Heart right ventricle (tissue), 16 donors: ENCODE measurements around the gene IL9R. TPM values are rescaled to one million over a fixed set of nuclear protein-coding genes. Genes with fewer than 3 reads are reported as not detected.
"Not testable (repeated sequence)": the region's sequence is repeated elsewhere in the genome, so short reads cannot be mapped to it uniquely, and the experiment has no call there.

Source experiments
- ATAC-seq, 8 donors: fragments of 200-7000 bp; cut with Tn5 transposase; one replicate each; pipeline ENCODE4 v1.9.1; 2020; ENCODE audit warnings: mild to moderate bottlenecking in 8 of 8, moderate library complexity in 8 of 8, moderate number of reproducible peaks in 1 of 8
- DNase-seq, 2 donors: peaks; one replicate each; pipeline ENCODE4 v3.0.0-alpha.2; 2020
- H3K27ac ChIP-seq, 10 donors: fragments of 200-600 bp; sonication (generic) in 2 of 10; one replicate each; pipeline versions ENCODE4 v1.5.0 to v1.8.0; 2020 to 2022; ENCODE audit warnings: mild to moderate bottlenecking in 3 of 10
- H3K27me3 ChIP-seq, 7 donors: fragments of 200-600 bp; one replicate each; pipeline ENCODE4 v1.8.0; 2021 to 2022; ENCODE audit warnings: mild to moderate bottlenecking in 2 of 7
- H3K36me3 ChIP-seq, 9 donors: fragments of 200-600 bp; sonication (generic) in 1 of 9; one replicate each; pipeline versions ENCODE4 v1.5.0 to v1.8.0; 2020 to 2022; ENCODE audit warnings: mild to moderate bottlenecking in 2 of 9
- H3K4me1 ChIP-seq, 9 donors: fragments of 200-600 bp; sonication (generic) in 1 of 9; one replicate each; pipeline versions ENCODE4 v1.5.0 to v1.8.0; 2020 to 2022; ENCODE audit warnings: mild to moderate bottlenecking in 4 of 9
- H3K4me3 ChIP-seq, 10 donors: fragments of 200-600 bp; sonication (generic) in 2 of 10; one replicate each; pipeline versions ENCODE4 v1.5.0 to v1.8.0; 2020 to 2022; ENCODE audit warnings: mild to moderate bottlenecking in 7 of 10, moderate library complexity in 2 of 10
- H3K9me3 ChIP-seq, 11 donors: fragments of 200-600 bp in 10 of 11; sonication (generic) in 2 of 11; one replicate each; pipeline versions ENCODE4 v1.5.0 to v1.8.0; 2013 to 2022; ENCODE audit warnings: mild to moderate bottlenecking in 2 of 11, control low read depth in 1 of 11, moderate library complexity in 1 of 11
- WGBS, 2 donors: extraction: QIAGEN DNeasy Blood & Tissue Kit; methylation state at CpG; one replicate each; pipeline ENCODE4 v1.1.7; 2013; ENCODE audit warnings: inconsistent platforms in 1 of 2; 5-methylcytosine and 5-hydroxymethylcytosine counted together
- intact Hi-C, 10 donors: fragments of 100-400 bp; cut with DNase I; formaldehyde crosslinking; loops; one replicate each; pipeline versions ENCODE4 v1.11.1 to v1.14.2; 2022
- polyA plus RNA-seq, 2 donors: library from polyadenylated mRNA; stranded (reverse); fragments of 200-250 nt; gene quantifications; one replicate each; pipeline ENCODE4 v1.2.3, GENCODE V29; 2013
- total RNA-seq, 10 donors: library from RNA; stranded (reverse); fragmentation: NEBNext Ultra II Directional in 3 of 10; extraction: Animal tissue kit (Norgen Biotek cat#: 25700) in 3 of 10; gene quantifications; one replicate each; pipeline versions ENCODE4 v1.2.1 to v1.2.4, GENCODE V29; 2021 to 2023
- TF ChIP-seq, protein P1 (sequence below), 9 donors: fragments of 200-600 bp; sonication (generic) in 2 of 9; IDR thresholded peaks; one replicate each; pipeline versions ENCODE4 v1.5.0 to v1.8.0; 2021 to 2022; ENCODE audit warnings: antibody characterized with exemption in 9 of 9, mild to moderate bottlenecking in 5 of 9, moderate library complexity in 1 of 9
- donor health status: Arrhythmogenic right ventricular cardiomyopathy.
- donor health status: ischemic (EF 13 %, LVEDD 7.1; RV severe dilation, severe dysfunction).
- donor health status: healthy with polysubstance abuse.
- donor health status: DM: no; HTN: yes; CAD: no.
- donor health status: DM: no; HTN: no; CAD: no.
- donor health status: ischemic (EF 25% LVEDD 6.9; RV normal size, moderate dysfunction).
- donor health status: ischemic (EF 25% LVEDD 5.7; RV mildly dilated, moderate dysfunction).
- donor health status: healthy.
- donor health status: DM: yes; HTN: yes; CAD: no.
- donor health status: Ischemic cardiomyopathy.
- donor health status: ischemic (EF 35%, LVEDD 5.7; RV mildly dilated, moderate dysfunction).
- donor health status: nonischemic (EF 11% LVEDD 7.7; RV severe dilation, severe dysfunction).
- donor health status: DM: yes; HTN: yes; CAD: no.
- donor health status: PGD.
- donor health status: ischemic (EF 29% LVEDD 5.4; RV normal size, mild dysfunction).
- donor health status: nonischemic (EF 23%, LVEDD 6.1; RV moderate dilation, normal function).

IL9R gene
- total and polyA plus RNA-seq, 12 donors: 0.15 to 0.32 TPM; not detected in 10

DNA sequence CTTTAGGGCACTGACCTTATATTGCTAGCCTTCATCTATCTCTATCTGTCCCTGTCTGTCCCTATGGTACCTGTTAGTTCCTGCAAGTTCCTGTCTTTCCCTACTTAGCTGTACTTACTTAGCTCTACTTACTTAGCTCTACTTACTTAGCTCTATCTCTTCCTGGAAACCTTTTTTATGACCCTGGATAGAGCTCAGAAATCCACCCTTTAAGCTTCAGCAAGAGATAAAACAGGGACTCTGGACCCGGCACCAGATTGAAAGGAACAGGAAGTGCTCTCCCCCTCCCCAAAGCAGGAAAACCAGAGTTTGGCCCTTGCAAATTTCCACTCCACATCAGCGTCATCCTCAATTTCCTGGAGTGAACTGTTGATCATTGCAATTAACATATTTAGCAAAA is 12.3 kb upstream of the IL9R start:
- Histone ChIP-seq H3K4me3 (no peak overlapping the region), H3K4me1 (no peaks in the 10 kb centered on the region), H3K9me3 (peaks cover 0 to 20% (median 6%) of the 10 kb centered on the region in 11 donors), H3K27ac (no peak overlapping the region), H3K27me3 (peaks cover 0 to 3% (median 0%) of the 10 kb centered on the region in 7 donors), H3K36me3 (no peaks in the 10 kb centered on the region)
- intact Hi-C loops: no loop called here
- WGBS, 2 donors: 48 to 50% methylated on average over 2 of the region's 2 CpGs
- no peak for ATAC-seq
- TF ChIP-seq, protein P1, sequence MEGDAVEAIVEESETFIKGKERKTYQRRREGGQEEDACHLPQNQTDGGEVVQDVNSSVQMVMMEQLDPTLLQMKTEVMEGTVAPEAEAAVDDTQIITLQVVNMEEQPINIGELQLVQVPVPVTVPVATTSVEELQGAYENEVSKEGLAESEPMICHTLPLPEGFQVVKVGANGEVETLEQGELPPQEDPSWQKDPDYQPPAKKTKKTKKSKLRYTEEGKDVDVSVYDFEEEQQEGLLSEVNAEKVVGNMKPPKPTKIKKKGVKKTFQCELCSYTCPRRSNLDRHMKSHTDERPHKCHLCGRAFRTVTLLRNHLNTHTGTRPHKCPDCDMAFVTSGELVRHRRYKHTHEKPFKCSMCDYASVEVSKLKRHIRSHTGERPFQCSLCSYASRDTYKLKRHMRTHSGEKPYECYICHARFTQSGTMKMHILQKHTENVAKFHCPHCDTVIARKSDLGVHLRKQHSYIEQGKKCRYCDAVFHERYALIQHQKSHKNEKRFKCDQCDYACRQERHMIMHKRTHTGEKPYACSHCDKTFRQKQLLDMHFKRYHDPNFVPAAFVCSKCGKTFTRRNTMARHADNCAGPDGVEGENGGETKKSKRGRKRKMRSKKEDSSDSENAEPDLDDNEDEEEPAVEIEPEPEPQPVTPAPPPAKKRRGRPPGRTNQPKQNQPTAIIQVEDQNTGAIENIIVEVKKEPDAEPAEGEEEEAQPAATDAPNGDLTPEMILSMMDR (IDR thresholded peaks at IDR 0.05): no peak
- DNase-seq: no peak

DNA sequence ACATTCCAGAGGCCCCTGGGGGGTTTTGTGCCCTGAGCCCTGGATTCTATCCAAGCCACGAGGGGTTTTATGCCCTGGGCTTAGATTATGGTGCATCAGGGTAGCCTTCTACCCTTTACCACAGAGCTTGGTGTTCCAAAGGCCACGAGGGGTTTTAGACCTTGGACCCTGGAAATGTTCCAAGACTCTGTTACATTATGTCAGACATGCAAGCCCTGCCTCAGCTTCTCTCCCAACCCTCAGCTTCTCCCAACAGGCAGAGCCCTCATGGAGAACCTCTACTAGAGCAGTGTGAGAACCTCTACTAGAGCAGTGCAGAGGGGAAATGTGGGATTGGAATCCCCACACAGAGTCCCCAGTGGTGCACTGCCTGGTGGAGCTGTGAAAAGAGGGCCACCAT is 10.5 kb upstream of the IL9R start:
- intact Hi-C loops, H3K36me3 ChIP-seq, H3K27ac ChIP-seq, H3K4me1 ChIP-seq, DNase-seq, H3K27me3 ChIP-seq, ATAC-seq, H3K4me3 ChIP-seq: not testable (repeated sequence)
- peaks cover 0 to 20% (median 6%) of the 10 kb centered on the region in 11 donors for H3K9me3 ChIP-seq
- WGBS, 2 donors: 16 to 23% methylated on average over 2 of the region's 2 CpGs

DNA sequence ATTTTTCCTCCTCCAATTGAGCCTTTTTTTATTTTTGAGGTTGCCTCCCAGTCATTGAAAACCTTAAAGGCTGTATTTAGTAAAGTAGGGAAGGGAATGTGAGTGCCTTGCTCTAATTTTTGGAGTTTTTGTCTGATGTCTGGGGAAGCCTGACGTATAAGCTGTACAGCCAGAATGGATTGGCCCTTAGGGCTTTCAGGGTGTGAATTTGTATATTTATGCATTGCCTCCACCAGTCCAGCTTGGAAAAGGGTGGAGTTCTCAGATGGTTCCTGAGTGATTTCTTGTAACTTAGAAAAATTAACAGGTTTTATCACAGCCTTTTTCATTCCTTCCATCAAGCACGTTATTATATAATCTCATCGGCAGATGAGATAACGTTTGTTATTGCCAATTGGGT is 8.6 kb upstream of the IL9R start:
- 69 to 75% methylated on average over 4 of the region's 4 CpGs for WGBS, 2 donors
- TF ChIP-seq, protein P1 (IDR thresholded peaks at IDR 0.05): no peak
- no peak overlapping the region for H3K4me3 ChIP-seq
- DNase-seq (no peak), ATAC-seq (no peak)
- H3K9me3 ChIP-seq: peaks cover 0 to 6% (median 0%) of the 10 kb centered on the region in 11 donors
- no peaks in the 10 kb centered on the region for H3K4me1 ChIP-seq
- intact Hi-C loops: no loop called here
- H3K27me3 ChIP-seq: peaks cover 0 to 5% (median 0%) of the 10 kb centered on the region in 7 donors
- H3K36me3 ChIP-seq: no peaks in the 10 kb centered on the region
- H3K27ac ChIP-seq: no peak overlapping the region

DNA sequence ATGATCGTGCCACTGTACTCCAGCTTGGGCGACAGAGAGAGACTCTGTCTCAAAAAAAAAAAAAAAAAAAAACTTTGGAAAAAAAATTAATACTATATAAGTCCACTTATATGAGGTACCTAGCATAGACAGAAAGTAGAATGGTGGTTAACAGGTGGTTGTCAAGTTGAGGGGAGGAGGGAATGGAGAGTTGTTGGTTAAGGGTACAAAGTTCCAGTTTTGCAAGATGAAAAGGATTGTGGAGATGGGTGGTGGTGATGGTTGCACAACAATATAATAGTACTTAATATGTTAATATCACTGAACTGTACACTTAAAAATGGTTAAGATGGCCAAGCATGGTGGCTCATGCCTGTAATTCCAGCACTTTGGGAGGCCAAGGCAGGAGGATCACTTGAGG is 4.1 kb upstream of the IL9R start:
- DNase-seq: no peak
- Histone ChIP-seq H3K4me1 (no peaks in the 10 kb centered on the region), H3K27me3 (peaks cover 0 to 5% (median 0%) of the 10 kb centered on the region in 7 donors), H3K27ac (no peak overlapping the region), H3K36me3 (no peaks in the 10 kb centered on the region), H3K9me3 (no peaks in the 10 kb centered on the region), H3K4me3 (no peak overlapping the region)
- 56 to 83% methylated on average over 2 of the region's 2 CpGs for WGBS, 2 donors
- ATAC-seq: no peak
- TF ChIP-seq, protein P1 (IDR thresholded peaks at IDR 0.05): no peak
- intact Hi-C loops: no loop called here

GRCh38 chrX:155995321-155995875 is 2.1 kb upstream of the IL9R start:
- no peak for ATAC-seq
- DNase-seq: no peak
- peaks cover 0 to 5% (median 0%) of the 10 kb centered on the region in 7 donors for H3K27me3 ChIP-seq
- intact Hi-C loops: no loop called here
- no peak overlapping the region for H3K4me3 ChIP-seq
- TF ChIP-seq, protein P1 (IDR thresholded peaks at IDR 0.05): no peak
- H3K36me3 ChIP-seq: no peaks in the 10 kb centered on the region
- H3K9me3 ChIP-seq: no peaks in the 10 kb centered on the region
- peaks cover 0 to under 1% (median 0%) of the 10 kb centered on the region in 9 donors for H3K4me1 ChIP-seq
- H3K27ac ChIP-seq: no peak overlapping the region
